HepG2 (cell line): ENCODE data around the gene FBXW8. TPM values are rescaled to one million over a fixed set of nuclear protein-coding genes. Genes with fewer than 3 reads are reported as not detected.

Source experiments
- ELF4 ChIP-seq: sonication (generic); formaldehyde crosslinking; IDR thresholded peaks from 2 replicates; pipeline ENCODE4 v1.5.0; 2020; ENCODE audit warnings: missing genetic modification reagents, mild to moderate bottlenecking, moderate library complexity, borderline replicate concordance
- KDM6A ChIP-seq: IDR thresholded peaks from 2 replicates; pipeline ENCODE4 v1.6.1; 2016; ENCODE audit warnings: low read depth
- NR2F2 ChIP-seq: IDR thresholded peaks from 2 replicates; pipeline ENCODE4 v1.6.1; 2012; ENCODE audit warnings: low read depth, inconsistent platforms, borderline replicate concordance
- PAX8 ChIP-seq: sonication (generic); formaldehyde crosslinking; IDR thresholded peaks from 2 replicates; pipeline ENCODE4 v1.8.0; 2022; ENCODE audit warnings: mild to moderate bottlenecking, missing genetic modification reagents, borderline replicate concordance
- PCBP1 ChIP-seq: fragments of 200-400 bp; formaldehyde crosslinking; IDR thresholded peaks from 2 replicates; pipeline ENCODE4 v1.6.1; 2017; ENCODE audit warnings: mild to moderate bottlenecking, low read depth, low read length, borderline replicate concordance
- RAD21 ChIP-seq: fragments of 450-650 bp; formaldehyde crosslinking; IDR thresholded peaks from 2 replicates; pipeline ENCODE4 v1.5.0; 2020; ENCODE audit warnings: mild to moderate bottlenecking
- REPIN1 ChIP-seq: sonication (generic); formaldehyde crosslinking; IDR thresholded peaks from 2 replicates; pipeline ENCODE4 v1.8.0; 2022; ENCODE audit warnings: missing genetic modification reagents, low read depth, mild to moderate bottlenecking, borderline replicate concordance
- ZNF605 ChIP-seq: sonication (generic); formaldehyde crosslinking; IDR thresholded peaks from 2 replicates; pipeline ENCODE4 v1.8.0; 2022; ENCODE audit warnings: mild to moderate bottlenecking, missing genetic modification reagents
- ZNF614 ChIP-seq: IDR thresholded peaks from 2 replicates; pipeline ENCODE4 v1.6.1; 2018; ENCODE audit warnings: missing biosample characterization, missing genetic modification reagents, inconsistent platforms, borderline replicate concordance
- polyA plus RNA-seq, 8 experiments: library from polyadenylated mRNA; depleted of rRNA in 3 of 8; stranded (reverse) in 7 of 8; unstranded in 1 of 8; fragments of >200 nt; fragmentation: Illumina TruSeq in 4 of 8; extraction: Trizol in 4 of 8; gene quantifications; 2 replicates each; pipeline versions ENCODE4 v1.2.1 to v1.2.3, GENCODE V29; 2011 to 2016; ENCODE audit warnings: low read depth in 4 of 8, missing spikeins in 1 of 8, mixed read lengths in 1 of 8; ENCODE audit not compliant: insufficient read depth in 1 of 8
- total RNA-seq, 5 experiments: library from RNA; depleted of rRNA; stranded (reverse); fragments of >200 nt; fragmentation: Illumina TruSeq; extraction: Trizol; gene quantifications; 2 replicates each; pipeline ENCODE4 v1.2.3, GENCODE V29; 2016; ENCODE audit warnings: low read depth in 1 of 5
- TF ChIP-seq, protein P1 (sequence below): IDR thresholded peaks from 2 replicates; pipeline ENCODE4 v1.4.0; 2020; ENCODE audit warnings: mild to moderate bottlenecking, missing genetic modification reagents
- TF ChIP-seq, protein P2 (sequence below): sonication (generic); formaldehyde crosslinking; IDR thresholded peaks from 2 replicates; pipeline ENCODE4 v1.4.0; 2020; ENCODE audit warnings: missing genetic modification reagents
- TF ChIP-seq, protein P3 (sequence below), 2 experiments: sonication (generic) in 1 of 2; formaldehyde crosslinking in 1 of 2; IDR thresholded peaks; 2 replicates each; pipeline versions ENCODE4 v1.4.0 to v1.6.1; 2016 to 2020; ENCODE audit warnings: borderline replicate concordance in 1 of 2, low read depth in 1 of 2, mild to moderate bottlenecking in 1 of 2, missing genetic modification reagents in 1 of 2
- TF ChIP-seq, protein P4 (sequence below): sonication (generic); formaldehyde crosslinking; IDR thresholded peaks from 2 replicates; pipeline ENCODE4 v1.5.1; 2020; ENCODE audit warnings: missing genetic modification reagents, mild to moderate bottlenecking, borderline replicate concordance

FBXW8 gene
- total and polyA plus RNA-seq, 2 of the 13 experiments (the other 11 are each of a cell fraction or from before 2014, with no cell fraction given) = 5.1 to 5.9 TPM

DNA sequence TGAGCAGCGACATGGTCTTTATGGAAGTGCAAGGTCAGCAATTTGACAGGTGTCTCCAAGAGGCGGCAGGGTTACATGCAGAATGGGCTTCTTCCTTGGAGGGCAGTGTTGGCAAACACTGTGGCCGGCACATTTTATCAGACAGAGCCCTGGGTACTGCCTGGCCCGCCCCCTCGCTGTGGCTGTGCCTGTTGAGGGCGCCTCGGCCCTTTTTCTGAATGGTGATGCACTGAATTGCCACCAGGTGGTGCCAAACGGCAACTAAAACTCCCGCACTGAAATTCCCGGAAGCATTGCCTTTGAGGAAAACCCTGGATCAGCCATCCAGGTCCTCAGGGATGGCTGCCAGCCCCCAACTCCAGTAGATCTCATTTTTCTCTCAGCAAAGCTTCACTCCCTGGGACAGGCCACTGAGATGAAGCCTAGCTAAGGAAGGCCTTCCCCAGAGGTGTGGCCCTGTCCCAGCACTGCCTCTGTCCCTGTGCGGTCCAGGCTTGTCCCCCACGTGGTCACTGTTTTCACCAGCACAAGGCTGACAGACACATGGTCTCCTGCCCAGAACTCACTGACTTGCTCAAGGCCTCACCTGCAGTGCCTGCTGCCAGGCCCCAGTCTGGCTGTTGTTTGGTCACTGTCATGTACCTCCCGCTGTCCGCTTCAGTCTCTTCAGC lies 114.9 kb downstream of the FBXW8 start (continued):
- no peak for TF ChIP-seq ZNF614 (CRISPR knock-in tag)
- TF ChIP-seq, protein P1, sequence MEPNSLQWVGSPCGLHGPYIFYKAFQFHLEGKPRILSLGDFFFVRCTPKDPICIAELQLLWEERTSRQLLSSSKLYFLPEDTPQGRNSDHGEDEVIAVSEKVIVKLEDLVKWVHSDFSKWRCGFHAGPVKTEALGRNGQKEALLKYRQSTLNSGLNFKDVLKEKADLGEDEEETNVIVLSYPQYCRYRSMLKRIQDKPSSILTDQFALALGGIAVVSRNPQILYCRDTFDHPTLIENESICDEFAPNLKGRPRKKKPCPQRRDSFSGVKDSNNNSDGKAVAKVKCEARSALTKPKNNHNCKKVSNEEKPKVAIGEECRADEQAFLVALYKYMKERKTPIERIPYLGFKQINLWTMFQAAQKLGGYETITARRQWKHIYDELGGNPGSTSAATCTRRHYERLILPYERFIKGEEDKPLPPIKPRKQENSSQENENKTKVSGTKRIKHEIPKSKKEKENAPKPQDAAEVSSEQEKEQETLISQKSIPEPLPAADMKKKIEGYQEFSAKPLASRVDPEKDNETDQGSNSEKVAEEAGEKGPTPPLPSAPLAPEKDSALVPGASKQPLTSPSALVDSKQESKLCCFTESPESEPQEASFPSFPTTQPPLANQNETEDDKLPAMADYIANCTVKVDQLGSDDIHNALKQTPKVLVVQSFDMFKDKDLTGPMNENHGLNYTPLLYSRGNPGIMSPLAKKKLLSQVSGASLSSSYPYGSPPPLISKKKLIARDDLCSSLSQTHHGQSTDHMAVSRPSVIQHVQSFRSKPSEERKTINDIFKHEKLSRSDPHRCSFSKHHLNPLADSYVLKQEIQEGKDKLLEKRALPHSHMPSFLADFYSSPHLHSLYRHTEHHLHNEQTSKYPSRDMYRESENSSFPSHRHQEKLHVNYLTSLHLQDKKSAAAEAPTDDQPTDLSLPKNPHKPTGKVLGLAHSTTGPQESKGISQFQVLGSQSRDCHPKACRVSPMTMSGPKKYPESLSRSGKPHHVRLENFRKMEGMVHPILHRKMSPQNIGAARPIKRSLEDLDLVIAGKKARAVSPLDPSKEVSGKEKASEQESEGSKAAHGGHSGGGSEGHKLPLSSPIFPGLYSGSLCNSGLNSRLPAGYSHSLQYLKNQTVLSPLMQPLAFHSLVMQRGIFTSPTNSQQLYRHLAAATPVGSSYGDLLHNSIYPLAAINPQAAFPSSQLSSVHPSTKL (CRISPR knock-in tag) = peak; percentile 11; the same call in 1 of the 2 replicates
- TF ChIP-seq NR2F2 = peak; percentile 44; the same call in 1 of the 2 replicates
- TF ChIP-seq ZNF605 (CRISPR knock-in tag) = no peak
- no peak for TF ChIP-seq PCBP1
- TF ChIP-seq, protein P2, sequence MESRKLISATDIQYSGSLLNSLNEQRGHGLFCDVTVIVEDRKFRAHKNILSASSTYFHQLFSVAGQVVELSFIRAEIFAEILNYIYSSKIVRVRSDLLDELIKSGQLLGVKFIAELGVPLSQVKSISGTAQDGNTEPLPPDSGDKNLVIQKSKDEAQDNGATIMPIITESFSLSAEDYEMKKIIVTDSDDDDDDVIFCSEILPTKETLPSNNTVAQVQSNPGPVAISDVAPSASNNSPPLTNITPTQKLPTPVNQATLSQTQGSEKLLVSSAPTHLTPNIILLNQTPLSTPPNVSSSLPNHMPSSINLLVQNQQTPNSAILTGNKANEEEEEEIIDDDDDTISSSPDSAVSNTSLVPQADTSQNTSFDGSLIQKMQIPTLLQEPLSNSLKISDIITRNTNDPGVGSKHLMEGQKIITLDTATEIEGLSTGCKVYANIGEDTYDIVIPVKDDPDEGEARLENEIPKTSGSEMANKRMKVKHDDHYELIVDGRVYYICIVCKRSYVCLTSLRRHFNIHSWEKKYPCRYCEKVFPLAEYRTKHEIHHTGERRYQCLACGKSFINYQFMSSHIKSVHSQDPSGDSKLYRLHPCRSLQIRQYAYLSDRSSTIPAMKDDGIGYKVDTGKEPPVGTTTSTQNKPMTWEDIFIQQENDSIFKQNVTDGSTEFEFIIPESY = 0 out of 2 replicates have a peak, but pooled peaks have one; percentile 41
- TF ChIP-seq PAX8 = 0 out of 2 replicates have a peak, but pooled peaks have one; percentile 35
- TF ChIP-seq, protein P3, sequence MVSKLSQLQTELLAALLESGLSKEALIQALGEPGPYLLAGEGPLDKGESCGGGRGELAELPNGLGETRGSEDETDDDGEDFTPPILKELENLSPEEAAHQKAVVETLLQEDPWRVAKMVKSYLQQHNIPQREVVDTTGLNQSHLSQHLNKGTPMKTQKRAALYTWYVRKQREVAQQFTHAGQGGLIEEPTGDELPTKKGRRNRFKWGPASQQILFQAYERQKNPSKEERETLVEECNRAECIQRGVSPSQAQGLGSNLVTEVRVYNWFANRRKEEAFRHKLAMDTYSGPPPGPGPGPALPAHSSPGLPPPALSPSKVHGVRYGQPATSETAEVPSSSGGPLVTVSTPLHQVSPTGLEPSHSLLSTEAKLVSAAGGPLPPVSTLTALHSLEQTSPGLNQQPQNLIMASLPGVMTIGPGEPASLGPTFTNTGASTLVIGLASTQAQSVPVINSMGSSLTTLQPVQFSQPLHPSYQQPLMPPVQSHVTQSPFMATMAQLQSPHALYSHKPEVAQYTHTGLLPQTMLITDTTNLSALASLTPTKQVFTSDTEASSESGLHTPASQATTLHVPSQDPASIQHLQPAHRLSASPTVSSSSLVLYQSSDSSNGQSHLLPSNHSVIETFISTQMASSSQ (IDR thresholded peaks at IDR 0.05; ENCODE audit: low read depth) = no peak
- TF ChIP-seq, protein P3 (CRISPR knock-in tag; IDR thresholded peaks at IDR 0.05; ENCODE audit: borderline replicate concordance) = no peak
- TF ChIP-seq KDM6A (CRISPR knock-in tag) = no peak
- TF ChIP-seq RAD21 (CRISPR knock-in tag) = peak; percentile 92
- TF ChIP-seq, protein P4, sequence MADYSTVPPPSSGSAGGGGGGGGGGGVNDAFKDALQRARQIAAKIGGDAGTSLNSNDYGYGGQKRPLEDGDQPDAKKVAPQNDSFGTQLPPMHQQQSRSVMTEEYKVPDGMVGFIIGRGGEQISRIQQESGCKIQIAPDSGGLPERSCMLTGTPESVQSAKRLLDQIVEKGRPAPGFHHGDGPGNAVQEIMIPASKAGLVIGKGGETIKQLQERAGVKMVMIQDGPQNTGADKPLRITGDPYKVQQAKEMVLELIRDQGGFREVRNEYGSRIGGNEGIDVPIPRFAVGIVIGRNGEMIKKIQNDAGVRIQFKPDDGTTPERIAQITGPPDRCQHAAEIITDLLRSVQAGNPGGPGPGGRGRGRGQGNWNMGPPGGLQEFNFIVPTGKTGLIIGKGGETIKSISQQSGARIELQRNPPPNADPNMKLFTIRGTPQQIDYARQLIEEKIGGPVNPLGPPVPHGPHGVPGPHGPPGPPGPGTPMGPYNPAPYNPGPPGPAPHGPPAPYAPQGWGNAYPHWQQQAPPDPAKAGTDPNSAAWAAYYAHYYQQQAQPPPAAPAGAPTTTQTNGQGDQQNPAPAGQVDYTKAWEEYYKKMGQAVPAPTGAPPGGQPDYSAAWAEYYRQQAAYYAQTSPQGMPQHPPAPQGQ = no peak
- TF ChIP-seq ELF4 (CRISPR knock-in tag) = no peak
- peak; percentile 32; the same call in 1 of the 2 replicates for TF ChIP-seq REPIN1 (CRISPR knock-in tag)
